NB4 (cell line): Measurements from ENCODE around the gene PRKACB.

ENCODE experiments used
- DNase-seq: peaks from one replicate; pipeline ENCODE4 v3.0.0; 2010; ENCODE audit warnings: low read depth
- H3K4me3 ChIP-seq: one replicate; pipeline ENCODE4 v1.5.1; 2011; ENCODE audit warnings: mild to moderate bottlenecking, low read depth, low read length, moderate library complexity
- MYC ChIP-seq: IDR thresholded peaks from 2 replicates; pipeline ENCODE4 v1.6.1; 2011; ENCODE audit warnings: low read depth, low read length
- POLR2A ChIP-seq: IDR thresholded peaks from 2 replicates; pipeline ENCODE4 v1.6.1; 2011; ENCODE audit warnings: mild to moderate bottlenecking; ENCODE audit not compliant: insufficient read length; ENCODE audit errors: extremely low read depth
- TF ChIP-seq, protein P1 (sequence below): IDR thresholded peaks from one replicate; pipeline ENCODE4 v1.5.1; 2012; ENCODE audit warnings: low read depth, low read length
- TF ChIP-seq, protein P2 (sequence below): IDR thresholded peaks from 2 replicates; pipeline ENCODE4 v1.6.1; 2011; ENCODE audit warnings: low read depth, low read length

PRKACB gene

DNA sequence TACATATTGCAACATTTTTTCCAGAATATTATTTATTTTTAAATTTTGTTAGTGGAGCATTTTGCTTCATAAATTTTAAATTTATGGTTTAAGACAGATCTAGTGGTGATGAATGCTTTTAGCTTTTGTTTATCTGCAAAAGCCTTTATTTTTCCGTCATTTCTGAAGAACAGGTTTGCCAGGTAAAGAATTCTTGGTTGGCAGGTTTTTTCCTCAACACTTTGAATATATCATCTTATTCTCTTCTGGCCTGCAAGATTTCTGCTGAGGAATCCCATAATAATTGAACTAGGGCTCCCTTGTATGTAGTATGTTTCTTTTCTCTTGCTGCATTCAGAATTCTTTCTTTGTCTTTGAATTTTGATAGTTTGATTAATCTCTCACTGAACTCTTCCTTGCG lies 106.6 kb downstream of the PRKACB start:
- no peak for DNase-seq
- TF ChIP-seq, protein P1, sequence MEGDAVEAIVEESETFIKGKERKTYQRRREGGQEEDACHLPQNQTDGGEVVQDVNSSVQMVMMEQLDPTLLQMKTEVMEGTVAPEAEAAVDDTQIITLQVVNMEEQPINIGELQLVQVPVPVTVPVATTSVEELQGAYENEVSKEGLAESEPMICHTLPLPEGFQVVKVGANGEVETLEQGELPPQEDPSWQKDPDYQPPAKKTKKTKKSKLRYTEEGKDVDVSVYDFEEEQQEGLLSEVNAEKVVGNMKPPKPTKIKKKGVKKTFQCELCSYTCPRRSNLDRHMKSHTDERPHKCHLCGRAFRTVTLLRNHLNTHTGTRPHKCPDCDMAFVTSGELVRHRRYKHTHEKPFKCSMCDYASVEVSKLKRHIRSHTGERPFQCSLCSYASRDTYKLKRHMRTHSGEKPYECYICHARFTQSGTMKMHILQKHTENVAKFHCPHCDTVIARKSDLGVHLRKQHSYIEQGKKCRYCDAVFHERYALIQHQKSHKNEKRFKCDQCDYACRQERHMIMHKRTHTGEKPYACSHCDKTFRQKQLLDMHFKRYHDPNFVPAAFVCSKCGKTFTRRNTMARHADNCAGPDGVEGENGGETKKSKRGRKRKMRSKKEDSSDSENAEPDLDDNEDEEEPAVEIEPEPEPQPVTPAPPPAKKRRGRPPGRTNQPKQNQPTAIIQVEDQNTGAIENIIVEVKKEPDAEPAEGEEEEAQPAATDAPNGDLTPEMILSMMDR: no peak
- no peak for TF ChIP-seq POLR2A
- TF ChIP-seq MYC: no peak
- TF ChIP-seq, protein P2, sequence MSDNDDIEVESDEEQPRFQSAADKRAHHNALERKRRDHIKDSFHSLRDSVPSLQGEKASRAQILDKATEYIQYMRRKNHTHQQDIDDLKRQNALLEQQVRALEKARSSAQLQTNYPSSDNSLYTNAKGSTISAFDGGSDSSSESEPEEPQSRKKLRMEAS: no peak
- H3K4me3 ChIP-seq: no peak overlapping the region

DNA sequence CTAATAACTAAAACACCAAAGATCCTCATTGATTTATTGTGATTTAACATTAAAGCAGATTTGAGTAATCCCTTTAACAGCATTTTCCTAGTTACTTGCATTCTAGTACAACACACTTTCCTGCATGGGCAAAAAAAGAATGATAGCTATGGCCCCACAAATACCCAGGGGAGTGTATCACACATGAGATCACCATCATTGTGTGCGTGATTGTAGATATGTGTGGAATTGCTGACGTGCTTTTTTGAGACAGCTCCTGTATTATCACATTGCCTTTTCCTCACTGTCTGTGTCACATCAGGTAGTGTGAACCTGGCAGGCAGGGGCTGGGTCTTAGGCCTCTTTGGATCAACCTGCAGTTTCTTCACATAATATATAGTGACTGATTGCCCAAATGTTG lies 109.0 kb downstream of the PRKACB start:
- TF ChIP-seq MYC (no peak), POLR2A (no peak)
- TF ChIP-seq, protein P1: no peak
- TF ChIP-seq, protein P2: no peak
- DNase-seq: no peak
- H3K4me3 ChIP-seq: no peak overlapping the region

DNA sequence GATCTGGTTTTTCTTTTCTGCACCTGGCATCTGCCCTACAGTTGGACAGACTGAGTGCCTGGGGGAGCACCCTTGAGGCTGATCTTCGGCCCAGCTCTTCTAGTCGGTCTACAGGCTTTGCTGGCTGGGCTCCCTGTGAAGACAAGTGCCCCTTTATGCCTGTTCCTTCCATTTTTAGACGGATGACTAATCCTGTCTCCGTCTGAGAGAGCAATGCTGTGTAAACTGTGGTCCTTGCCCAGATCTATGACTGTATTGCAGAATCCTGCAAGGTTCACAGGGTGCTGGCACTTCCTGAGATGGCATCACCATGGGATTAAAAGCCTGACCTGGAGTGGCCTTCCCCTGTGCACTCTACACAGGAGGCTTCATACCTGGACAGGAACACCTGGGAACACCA lies 109.8 kb downstream of the PRKACB start:
- H3K4me3 ChIP-seq: no peak overlapping the region
- DNase-seq: no peak
- TF ChIP-seq, protein P2: no peak
- TF ChIP-seq POLR2A (no peak), MYC (no peak)
- TF ChIP-seq, protein P1: no peak

DNA sequence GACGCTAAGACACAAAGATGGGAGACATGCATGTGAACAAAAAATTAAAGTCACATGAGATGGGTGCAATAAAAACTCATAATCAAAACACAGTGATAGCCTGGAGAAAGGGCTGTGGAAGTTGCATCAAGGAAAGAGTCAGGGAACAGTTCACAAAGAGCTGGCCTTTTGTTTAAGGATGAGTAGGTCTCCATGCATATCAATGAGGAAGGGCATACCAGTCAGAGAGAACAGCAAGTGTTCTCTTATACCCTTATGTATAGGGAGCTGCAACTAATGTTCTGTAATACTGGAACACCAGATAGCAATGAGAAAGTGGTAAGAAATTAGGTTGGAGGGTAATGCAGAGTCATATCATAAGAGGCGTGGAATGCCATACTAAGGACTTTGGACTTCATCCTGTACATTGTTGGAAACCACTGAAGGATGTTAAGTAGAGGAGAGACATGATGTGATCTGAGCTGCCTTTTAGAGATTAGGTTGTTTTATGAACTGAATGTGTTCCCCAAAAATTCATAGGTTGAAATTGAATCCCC lies 110.7 kb downstream of the PRKACB start:
- no peak for DNase-seq
- H3K4me3 ChIP-seq: no peak overlapping the region
- TF ChIP-seq MYC: no peak
- TF ChIP-seq, protein P2: no peak
- TF ChIP-seq POLR2A: no peak
- TF ChIP-seq, protein P1: no peak

DNA sequence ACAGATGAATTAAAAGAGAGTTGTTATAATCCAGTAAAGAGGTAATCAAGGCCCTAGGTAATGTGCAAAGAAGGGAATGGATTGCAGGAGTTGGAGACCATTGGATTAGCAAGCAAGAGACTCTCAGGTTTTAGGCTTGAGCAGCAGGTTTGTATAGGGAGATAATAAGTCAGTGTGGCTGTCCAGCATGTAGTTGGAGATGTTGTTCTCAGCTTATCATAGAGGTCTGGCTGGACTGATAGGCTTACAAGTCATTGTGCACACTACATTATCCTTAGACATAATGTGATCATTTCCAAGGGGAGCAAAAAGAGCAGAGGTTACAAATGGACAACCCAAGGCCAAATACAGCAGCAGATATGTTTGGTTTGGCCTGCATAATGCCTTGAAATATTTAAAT lies 111.5 kb downstream of the PRKACB start:
- H3K4me3 ChIP-seq: no peak overlapping the region
- DNase-seq: no peak
- TF ChIP-seq POLR2A (no peak), MYC (no peak)
- TF ChIP-seq, protein P2: no peak
- TF ChIP-seq, protein P1: no peak

DNA sequence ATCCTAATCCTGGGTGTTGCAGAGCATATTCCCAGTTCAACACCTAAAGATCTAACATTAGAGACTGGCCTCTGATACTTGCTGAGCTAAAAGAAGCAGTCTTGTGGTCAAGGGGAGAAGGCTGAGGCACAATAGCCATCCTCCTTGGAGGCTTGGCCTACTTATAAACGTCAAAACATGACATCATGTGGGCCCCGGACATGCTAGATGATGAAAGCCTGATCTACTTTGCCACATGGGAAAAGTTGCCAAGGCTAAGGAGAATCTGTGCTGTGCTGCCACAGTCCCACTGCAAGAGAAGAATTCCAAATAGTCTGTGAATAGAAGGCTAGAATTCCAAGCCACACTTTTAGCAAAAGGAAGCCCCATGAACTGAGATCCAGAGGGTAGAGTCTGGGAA lies 113.5 kb downstream of the PRKACB start:
- H3K4me3 ChIP-seq: no peak overlapping the region
- no peak for DNase-seq
- TF ChIP-seq MYC (no peak), POLR2A (no peak)
- TF ChIP-seq, protein P2: no peak
- TF ChIP-seq, protein P1: no peak
